OCI-LY3 (cell line): ENCODE data around the gene AP1M2.

Experiments
- H2AFZ ChIP-seq: fragments of 200-600, 300-600 bp; shearing (Covaris generic); 2 replicates; pipeline ENCODE4 v1.6.0; 2014; ENCODE audit warnings: antibody characterized with exemption, low read depth, low read length
- H3K27ac ChIP-seq: fragments of 200-600, 300-600 bp; sonication (generic); 2 replicates; pipeline ENCODE4 v1.5.1; 2014; ENCODE audit warnings: mild to moderate bottlenecking, low read length, moderate library complexity, mixed read lengths
- H3K27me3 ChIP-seq: fragments of 200-600, 300-600 bp; sonication (generic); 2 replicates; pipeline ENCODE4 v1.6.1; 2014; ENCODE audit warnings: low read depth, low read length, mixed read lengths
- H3K36me3 ChIP-seq: fragments of 200-600, 300-600 bp; sonication (generic); replicated peaks from 2 replicates; pipeline ENCODE3; 2014; ENCODE audit warnings: low read depth, low read length, mixed read lengths
- H3K4me1 ChIP-seq: fragments of 300-600, 200-600 bp; sonication (generic); 2 replicates; pipeline ENCODE4 v1.6.1; 2014; ENCODE audit warnings: low read length, mixed read lengths
- H3K4me2 ChIP-seq: fragments of 200-600, 300-600 bp; sonication (generic); 2 replicates; pipeline ENCODE4 v1.6.1; 2014; ENCODE audit warnings: low read length, mixed read lengths
- H3K4me3 ChIP-seq: fragments of 300-600, 200-600 bp; sonication (generic); 2 replicates; pipeline ENCODE4 v1.5.1; 2014; ENCODE audit warnings: antibody characterized with exemption, mild to moderate bottlenecking, low read length, moderate library complexity
- H3K79me2 ChIP-seq: fragments of 300-600, 200-600 bp; shearing (Covaris generic); 2 replicates; pipeline ENCODE4 v1.6.1; 2014; ENCODE audit warnings: mild to moderate bottlenecking, low read length, mixed read lengths
- H3K9ac ChIP-seq: fragments of 300-600, 200-600 bp; shearing (Covaris generic); 2 replicates; pipeline ENCODE4 v1.6.0; 2014; ENCODE audit warnings: mild to moderate bottlenecking, low read length, moderate library complexity
- H3K9me3 ChIP-seq: fragments of 200-600, 300-600 bp; shearing (Covaris generic); 2 replicates; pipeline ENCODE4 v1.6.1; 2014; ENCODE audit warnings: low read length, mixed read lengths; ENCODE audit not compliant: insufficient read depth
- H4K20me1 ChIP-seq: fragments of 200-600, 300-600 bp; sonication (generic); 2 replicates; pipeline ENCODE4 v1.6.1; 2016; ENCODE audit warnings: low read length, mixed read lengths; ENCODE audit not compliant: insufficient read depth
- CTCF ChIP-seq: fragments of 200-600, 300-600 bp; sonication (generic); IDR thresholded peaks from 2 replicates; pipeline ENCODE4 v1.5.1; 2014; ENCODE audit warnings: antibody characterized with exemption, low read length, low read depth
- EZH2phosphoT487 ChIP-seq: fragments of 200-600 bp; shearing (Covaris generic); IDR thresholded peaks from 2 replicates; pipeline ENCODE4 v1.6.1; 2018; ENCODE audit warnings: antibody characterized with exemption, mixed run types, low read depth

The AP1M2 gene

GRCh38 chr19:10587022-10587838, at the start of gene AP1M2:
AP1M2 (minus strand) TSS chr19:10587312; CDS start chr19:10587231, 81 bp downstream.
- H3K27ac ChIP-seq: no peak within 1 kb of the TSS
- H3K4me2 ChIP-seq: no peak within 1 kb of the TSS
- TF ChIP-seq CTCF (no peak), EZH2phosphoT487 (no peak)
- H3K4me1 ChIP-seq: no peaks in the 10 kb centered on the region
- H3K4me3 ChIP-seq: no peak within 1 kb of the TSS
- no peaks in the 10 kb centered on the region for H4K20me1 ChIP-seq
- H3K36me3 ChIP-seq: no peaks in the 10 kb centered on the region
- peaks cover 10% of the 10 kb centered on the region; the same call in 1 of the 2 replicates for H3K27me3 ChIP-seq
- H3K9me3 ChIP-seq: no peaks in the 10 kb centered on the region
- no peak within 1 kb of the TSS for H3K9ac ChIP-seq
- H2AFZ ChIP-seq: no peak within 1 kb of the TSS
- no peaks in the 10 kb centered on the region for H3K79me2 ChIP-seq

- peaks cover 38% of the 10 kb centered on the region for H3K36me3 ChIP-seq
- TF ChIP-seq EZH2phosphoT487: no peak
- no peak for TF ChIP-seq CTCF
- H3K4me3 ChIP-seq: no peak overlapping the region
- no peak overlapping the region for H2AFZ ChIP-seq
- no peaks in the 10 kb centered on the region for H3K27me3 ChIP-seq
- peaks cover 23% of the 10 kb centered on the region for H3K4me1 ChIP-seq
- no peaks in the 10 kb centered on the region for H3K79me2 ChIP-seq
- H3K4me2 ChIP-seq: no peak overlapping the region
- no peaks in the 10 kb centered on the region for H3K9me3 ChIP-seq
- H3K27ac ChIP-seq: no peak overlapping the region
- H3K9ac ChIP-seq: no peak overlapping the region
- H4K20me1 ChIP-seq: peaks cover 10% of the 10 kb centered on the region; the same call in 1 of the 2 replicates
Observed at GRCh38 chr19:10636304-10636972, 49.3 kb upstream of the AP1M2 start.

GRCh38 chr19:10634963-10635362, 47.9 kb upstream of the AP1M2 start:
- no peaks in the 10 kb centered on the region for H3K9me3 ChIP-seq
- no peak overlapping the region for H3K27ac ChIP-seq
- TF ChIP-seq EZH2phosphoT487 (no peak), CTCF (no peak)
- H3K9ac ChIP-seq: no peak overlapping the region
- peaks cover 16% of the 10 kb centered on the region for H3K4me1 ChIP-seq
- no peak overlapping the region for H3K4me3 ChIP-seq
- 0 out of 2 replicates have a peak, but pooled peaks cover 5% of the 10 kb centered on the region for H4K20me1 ChIP-seq
- no peaks in the 10 kb centered on the region for H3K27me3 ChIP-seq
- no peak overlapping the region for H2AFZ ChIP-seq
- peaks cover 42% of the 10 kb centered on the region for H3K36me3 ChIP-seq
- H3K79me2 ChIP-seq: no peaks in the 10 kb centered on the region
- H3K4me2 ChIP-seq: no peak overlapping the region

- TF ChIP-seq CTCF: no peak
- Histone ChIP-seq H3K4me1 (peaks cover 11% of the 10 kb centered on the region), H3K36me3 (peaks cover 42% of the 10 kb centered on the region), H3K4me2 (no peak overlapping the region), H2AFZ (no peak overlapping the region), H3K9me3 (no peaks in the 10 kb centered on the region), H3K27ac (no peak overlapping the region), H4K20me1 (0 out of 2 replicates have a peak, but pooled peaks cover 5% of the 10 kb centered on the region), H3K27me3 (no peaks in the 10 kb centered on the region), H3K4me3 (no peak overlapping the region), H3K9ac (no peak overlapping the region), H3K79me2 (no peaks in the 10 kb centered on the region)
Observed at GRCh38 chr19:10634430-10634829, 47.3 kb upstream of the AP1M2 start.
